IPS-20b (cell line): ENCODE results near the gene GALNT18.

Experiments used
- H3K27ac ChIP-seq: one replicate; pipeline ENCODE4 v1.5.1; 2013; ENCODE audit warnings: low read length
- H3K27me3 ChIP-seq: 2 replicates; pipeline ENCODE4 v1.6.1; 2013; ENCODE audit warnings: mild to moderate bottlenecking, low read length, inconsistent platforms; ENCODE audit not compliant: insufficient read depth
- H3K36me3 ChIP-seq: 2 replicates; pipeline ENCODE4 v1.6.1; 2013; ENCODE audit warnings: low read depth, mild to moderate bottlenecking, inconsistent platforms, low read length, moderate library complexity; ENCODE audit not compliant: insufficient read depth
- H3K4me1 ChIP-seq: 2 replicates; pipeline ENCODE4 v1.6.1; 2013; ENCODE audit warnings: mild to moderate bottlenecking, control low read depth, inconsistent platforms, low read length, moderate library complexity; ENCODE audit not compliant: insufficient read depth
- H3K4me3 ChIP-seq: 2 replicates; pipeline ENCODE4 v1.5.1; 2013; ENCODE audit warnings: mild to moderate bottlenecking, low read length, inconsistent platforms
- H3K9ac ChIP-seq: 2 replicates; pipeline ENCODE4 v1.6.1; 2013; ENCODE audit warnings: low read depth, mild to moderate bottlenecking, inconsistent platforms, low read length, moderate library complexity
- H3K9me3 ChIP-seq: 2 replicates; pipeline ENCODE4 v1.6.1; 2013; ENCODE audit warnings: mild to moderate bottlenecking, low read depth, low read length, inconsistent platforms; ENCODE audit not compliant: insufficient read depth

GALNT18 gene

GRCh38 chr11:11346303-11346702 lies 275.5 kb downstream of the GALNT18 start:
- Histone ChIP-seq H3K27me3 (no peaks in the 10 kb centered on the region), H3K9ac (no peak overlapping the region), H3K27ac (no peak overlapping the region)

DNA sequence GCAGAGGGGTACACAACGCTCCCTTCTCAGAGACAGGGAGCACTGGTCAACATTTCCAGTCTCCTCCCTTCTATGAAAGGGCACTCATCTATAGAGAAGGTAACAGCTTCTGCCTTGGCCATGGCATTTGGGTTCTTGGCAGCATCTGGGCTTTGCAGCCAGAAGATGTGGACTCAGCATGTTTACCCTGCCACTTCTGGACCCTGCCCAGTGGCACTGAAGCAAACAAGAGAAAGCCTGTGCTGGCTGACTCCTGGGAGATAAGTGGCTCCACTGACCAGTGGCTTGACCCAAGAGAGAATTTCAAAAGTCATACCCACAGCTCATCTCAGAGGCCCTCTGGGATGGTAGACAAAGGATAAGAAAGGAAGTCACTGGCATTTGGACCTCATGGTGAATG lies 276.7 kb downstream of the GALNT18 start:
- Histone ChIP-seq H3K27me3 (no peaks in the 10 kb centered on the region), H3K9me3 (no peaks in the 10 kb centered on the region), H3K4me1 (no peaks in the 10 kb centered on the region), H3K36me3 (no peaks in the 10 kb centered on the region), H3K27ac (no peak overlapping the region), H3K4me3 (no peak overlapping the region), H3K9ac (no peak overlapping the region)

More at GRCh38 chr11:11346303-11346702, 275.5 kb downstream of the GALNT18 start:
- no peaks in the 10 kb centered on the region for H3K36me3 ChIP-seq
- H3K9me3 ChIP-seq = no peaks in the 10 kb centered on the region
- no peak overlapping the region for H3K4me3 ChIP-seq
- H3K4me1 ChIP-seq = no peaks in the 10 kb centered on the region

- Histone ChIP-seq H3K27ac (no peak overlapping the region), H3K27me3 (no peaks in the 10 kb centered on the region)
Observed at GRCh38 chr11:11344045-11344444, 277.8 kb downstream of the GALNT18 start.

DNA sequence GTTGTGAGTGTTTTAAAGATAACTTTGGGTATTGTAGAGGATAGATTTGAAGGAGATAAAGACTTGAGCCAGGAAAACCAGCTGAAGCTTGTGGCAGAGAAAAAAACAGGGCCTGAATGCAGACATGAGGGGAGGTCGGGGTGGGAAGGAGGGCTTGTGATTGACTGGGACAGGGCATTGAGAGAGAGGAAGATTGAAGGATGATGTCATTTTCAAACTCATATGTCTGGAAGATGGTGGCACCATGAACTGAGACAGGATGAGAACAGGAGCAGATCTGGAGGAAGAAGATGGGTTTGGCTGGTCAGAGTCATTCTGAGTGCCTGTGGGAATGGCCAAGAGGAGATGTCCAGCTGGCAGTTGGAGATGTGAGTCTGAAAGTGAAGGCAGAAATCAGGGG lies 283.5 kb downstream of the GALNT18 start:
- Histone ChIP-seq H3K4me3 (no peak overlapping the region), H3K9ac (no peak overlapping the region), H3K4me1 (peaks cover 6% of the 10 kb centered on the region; the same call in 1 of the 2 replicates), H3K27me3 (no peaks in the 10 kb centered on the region), H3K27ac (no peak overlapping the region), H3K9me3 (no peaks in the 10 kb centered on the region), H3K36me3 (no peaks in the 10 kb centered on the region)

More at GRCh38 chr11:11344045-11344444, 277.8 kb downstream of the GALNT18 start:
- H3K4me3 ChIP-seq = no peak overlapping the region
- H3K4me1 ChIP-seq = no peaks in the 10 kb centered on the region
- no peaks in the 10 kb centered on the region for H3K9me3 ChIP-seq
- H3K9ac ChIP-seq = no peak overlapping the region
- no peaks in the 10 kb centered on the region for H3K36me3 ChIP-seq

DNA sequence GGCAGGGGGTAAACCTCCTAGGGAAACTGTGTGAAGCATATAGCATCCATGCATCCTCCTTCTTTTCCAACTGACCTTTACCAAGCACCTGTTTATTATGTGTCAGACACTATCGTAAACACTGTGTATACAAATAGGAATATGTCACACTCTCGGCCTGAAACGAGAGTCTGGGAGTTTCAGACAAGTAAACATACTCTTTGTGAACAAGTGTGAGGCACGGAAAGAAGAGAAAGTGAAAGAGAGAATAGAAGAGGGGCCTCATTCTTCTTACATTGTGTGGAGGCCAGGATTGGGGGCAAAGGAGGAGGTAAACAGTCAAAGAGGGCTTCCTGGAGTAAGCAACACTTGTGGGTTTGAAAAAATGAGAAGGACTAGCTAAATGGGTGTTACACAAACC lies 285.1 kb downstream of the GALNT18 start:
- Histone ChIP-seq H3K9me3 (no peaks in the 10 kb centered on the region), H3K9ac (no peak overlapping the region), H3K27ac (no peak overlapping the region), H3K36me3 (no peaks in the 10 kb centered on the region), H3K4me1 (peaks cover 14% of the 10 kb centered on the region), H3K4me3 (no peak overlapping the region), H3K27me3 (no peaks in the 10 kb centered on the region)

GRCh38 chr11:11335043-11335442 lies 286.8 kb downstream of the GALNT18 start:
- Histone ChIP-seq H3K9me3 (no peaks in the 10 kb centered on the region), H3K9ac (no peak overlapping the region), H3K4me3 (no peak overlapping the region), H3K27me3 (no peaks in the 10 kb centered on the region), H3K4me1 (peaks cover 14% of the 10 kb centered on the region), H3K36me3 (no peaks in the 10 kb centered on the region), H3K27ac (no peak overlapping the region)

DNA sequence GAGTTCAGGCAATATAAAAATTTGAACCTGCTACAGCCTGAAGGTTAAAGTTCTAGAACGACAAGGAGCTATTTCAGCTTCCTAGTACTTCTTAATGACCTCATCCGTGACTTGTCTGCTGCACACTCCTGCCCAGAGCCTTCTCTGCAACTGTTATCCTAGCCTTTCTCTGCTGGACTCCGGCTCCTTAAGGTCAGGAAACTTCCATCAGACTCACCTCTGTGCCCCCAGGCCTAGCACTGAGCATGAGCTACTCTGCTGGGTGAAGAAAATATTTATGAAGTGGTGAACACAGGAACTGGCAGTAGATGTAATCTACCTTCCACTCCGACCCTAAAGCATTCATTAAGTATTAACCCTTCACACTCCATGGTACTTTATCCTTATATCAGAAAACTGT lies 287.2 kb downstream of the GALNT18 start:
- no peak overlapping the region for H3K27ac ChIP-seq
- H3K27me3 ChIP-seq = no peaks in the 10 kb centered on the region
- no peak overlapping the region for H3K4me3 ChIP-seq
- H3K4me1 ChIP-seq = peaks cover 14% of the 10 kb centered on the region
- H3K9ac ChIP-seq = no peak overlapping the region
- H3K36me3 ChIP-seq = no peaks in the 10 kb centered on the region
- H3K9me3 ChIP-seq = no peaks in the 10 kb centered on the region

DNA sequence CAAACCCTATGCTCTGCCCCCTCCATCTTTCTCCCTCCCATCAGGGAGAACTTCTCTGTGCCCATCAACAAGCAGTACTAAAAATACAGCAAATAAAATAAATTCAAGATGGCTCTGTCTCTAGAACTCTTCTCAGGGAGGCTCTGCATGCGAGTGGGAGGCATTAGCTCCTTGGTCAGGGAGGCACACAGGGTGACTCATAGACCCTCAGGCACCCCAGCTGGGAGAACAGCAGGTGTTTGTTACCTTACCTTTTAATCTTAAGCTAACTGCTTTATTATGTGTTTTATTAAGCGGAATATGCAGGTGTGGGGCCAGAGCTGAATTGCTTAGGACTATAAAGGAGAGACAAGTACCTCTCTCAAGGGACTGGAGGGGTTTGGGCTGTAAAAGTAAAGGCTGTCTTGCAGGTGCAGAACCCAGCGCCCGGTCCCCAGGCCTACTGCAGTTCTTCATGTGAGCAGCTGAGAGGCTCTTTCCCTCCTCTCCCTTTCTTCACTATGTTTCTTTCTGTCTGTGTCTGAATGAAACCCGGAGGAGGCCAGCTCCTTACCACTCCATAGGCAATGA lies 289.6 kb downstream of the GALNT18 start:
- Histone ChIP-seq H3K36me3 (no peaks in the 10 kb centered on the region), H3K9ac (no peak overlapping the region), H3K9me3 (no peaks in the 10 kb centered on the region), H3K27me3 (no peaks in the 10 kb centered on the region), H3K4me3 (no peak overlapping the region), H3K4me1 (peaks cover 14% of the 10 kb centered on the region), H3K27ac (no peak overlapping the region)

GRCh38 chr11:11329062-11329806 lies 292.6 kb downstream of the GALNT18 start:
- peaks cover 7% of the 10 kb centered on the region for H3K4me1 ChIP-seq
- no peak overlapping the region for H3K27ac ChIP-seq
- H3K4me3 ChIP-seq = no peak overlapping the region
- no peaks in the 10 kb centered on the region for H3K9me3 ChIP-seq
- no peaks in the 10 kb centered on the region for H3K27me3 ChIP-seq
- no peaks in the 10 kb centered on the region for H3K36me3 ChIP-seq
- H3K9ac ChIP-seq = no peak overlapping the region

- Histone ChIP-seq H3K4me3 (no peak overlapping the region), H3K9ac (no peak overlapping the region), H3K27ac (no peak overlapping the region), H3K27me3 (no peaks in the 10 kb centered on the region), H3K36me3 (no peaks in the 10 kb centered on the region), H3K9me3 (no peaks in the 10 kb centered on the region), H3K4me1 (no peaks in the 10 kb centered on the region)
Observed at GRCh38 chr11:11324090-11324489, 297.7 kb downstream of the GALNT18 start.

GRCh38 chr11:11322101-11322500 lies 299.7 kb downstream of the GALNT18 start:
- H3K36me3 ChIP-seq = no peaks in the 10 kb centered on the region
- no peaks in the 10 kb centered on the region for H3K9me3 ChIP-seq
- no peak overlapping the region for H3K4me3 ChIP-seq
- H3K9ac ChIP-seq = no peak overlapping the region
- H3K4me1 ChIP-seq = no peaks in the 10 kb centered on the region
- no peak overlapping the region for H3K27ac ChIP-seq
- no peaks in the 10 kb centered on the region for H3K27me3 ChIP-seq

DNA sequence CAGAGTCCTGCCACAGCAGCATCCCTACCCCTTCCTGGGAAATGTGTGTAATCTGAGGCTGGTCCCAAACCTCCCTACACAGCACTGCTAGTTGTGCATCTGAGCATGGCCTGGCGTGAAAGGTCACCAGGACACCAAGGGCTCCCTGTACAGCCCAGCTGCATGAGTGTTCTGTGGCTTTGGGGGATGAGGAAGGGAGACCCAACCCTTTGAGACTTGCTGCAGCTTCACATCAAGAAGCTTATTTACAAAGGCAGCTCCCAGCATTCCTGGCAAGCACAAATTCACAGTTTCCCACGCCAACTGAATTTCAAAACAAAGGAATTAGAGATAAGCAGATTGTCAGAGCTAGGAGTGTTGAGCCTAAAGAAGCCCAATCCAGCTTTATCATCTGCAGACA lies 301.0 kb downstream of the GALNT18 start:
- Histone ChIP-seq H3K27me3 (no peaks in the 10 kb centered on the region), H3K9ac (no peak overlapping the region), H3K4me3 (no peak overlapping the region), H3K36me3 (no peaks in the 10 kb centered on the region), H3K27ac (no peak overlapping the region), H3K4me1 (no peaks in the 10 kb centered on the region), H3K9me3 (no peaks in the 10 kb centered on the region)
